ENCODE results near the gene NKAIN1.

NKAIN1 gene

GRCh38 chr1:31249854-31250253, 10.2 kb upstream of the NKAIN1 start:
- POLR2A ChIA-PET (ENCODE audit: low non-redundant PET): no interaction called here
- CTCF ChIA-PET: interaction anchor here (1.1 kb wide), 1 partner anchor 15 kb away, joined by 4 read pairs; no protein-coding TSS in a partner anchor
- TF ChIP-seq CTCF (conservative IDR thresholded peaks at IDR 0.05; ENCODE audit: low read depth): no peak
- DNase-seq (ENCODE audit: low spot score): no peak
- no peak overlapping the region for H3K27ac ChIP-seq

GRCh38 chr1:31248276-31248675, 8.6 kb upstream of the NKAIN1 start:
- POLR2A ChIA-PET (ENCODE audit: low non-redundant PET): interaction anchor here (0.6 kb wide), 1 partner anchor 30 kb away, joined by 3 read pairs; no protein-coding TSS in a partner anchor
- no peak for TF ChIP-seq CTCF (conservative IDR thresholded peaks at IDR 0.05; ENCODE audit: low read depth)
- CTCF ChIA-PET: no interaction called here
- DNase-seq (ENCODE audit: low spot score): no peak
- no peak overlapping the region for H3K27ac ChIP-seq

- CTCF ChIA-PET: no interaction called here
Measured at GRCh38 chr1:31244326-31244725, 4.6 kb upstream of the NKAIN1 start.

GRCh38 chr1:31243501-31244286, 4.0 kb upstream of the NKAIN1 start:
- DNase-seq (ENCODE audit: low spot score): no peak
- POLR2A ChIA-PET (ENCODE audit: low non-redundant PET): no interaction called here

More at GRCh38 chr1:31244326-31244725, 4.6 kb upstream of the NKAIN1 start:
- no peak for TF ChIP-seq CTCF (conservative IDR thresholded peaks at IDR 0.05; ENCODE audit: low read depth)
- H3K27ac ChIP-seq: no peak overlapping the region
- POLR2A ChIA-PET (ENCODE audit: low non-redundant PET): no interaction called here
- no peak for DNase-seq (ENCODE audit: low spot score)

GRCh38 chr1:31241321-31241720, 1.6 kb upstream of the NKAIN1 start:
- no peak overlapping the region for H3K27ac ChIP-seq
- ChIA-PET CTCF (no interaction called here), POLR2A (ENCODE audit: low non-redundant PET) (no interaction called here)
- no peak for DNase-seq (ENCODE audit: low spot score)
- no peak for TF ChIP-seq CTCF (conservative IDR thresholded peaks at IDR 0.05; ENCODE audit: low read depth)

More at GRCh38 chr1:31243501-31244286, 4.0 kb upstream of the NKAIN1 start:
- no peak overlapping the region for H3K27ac ChIP-seq
- no peak for TF ChIP-seq CTCF (conservative IDR thresholded peaks at IDR 0.05; ENCODE audit: low read depth)
- CTCF ChIA-PET: interaction anchor here (0.6 kb wide), 1 partner anchor 88 kb away, joined by 5 read pairs; no protein-coding TSS in a partner anchor

GRCh38 chr1:31238986-31239613, 587 bp downstream of the NKAIN1 start:
- POLR2A ChIA-PET (ENCODE audit: low non-redundant PET): no interaction called here

More at GRCh38 chr1:31238986-31239613, 587 bp downstream of the NKAIN1 start:
- H3K27ac ChIP-seq: no peak overlapping the region
- no peak for DNase-seq (ENCODE audit: low spot score)
- no peak for TF ChIP-seq CTCF (conservative IDR thresholded peaks at IDR 0.05; ENCODE audit: low read depth)
- CTCF ChIA-PET: no interaction called here

All from RWPE1 (cell line).